Activated naive CD4-positive, alpha-beta T cell treated with anti-CD3 and anti-CD28 coated beads for 36 hours (primary cell): ENCODE data around the gene GATA3. TPM values are rescaled to one million over a fixed set of nuclear protein-coding genes. Genes with fewer than 3 reads are reported as not detected.

ENCODE experiments used
- CTCF ChIA-PET: fragments of 350-600 bp; sonication (Branson Sonifier 250); formaldehyde crosslinking; loops from one replicate; lab custom pipeline; 2021; ENCODE audit warnings: antibody characterized with exemption; lab: Charles Lee
- DNase-seq: peaks from one replicate; pipeline ENCODE4 v3.0.0-alpha.2; 2020
- H3K27ac Mint-ChIP-seq: one replicate; pipeline ENCODE4 v1.8.0; 2021; ENCODE audit warnings: mild to moderate bottlenecking, mixed read lengths
- H3K27me3 Mint-ChIP-seq: one replicate; pipeline ENCODE4 v1.8.0; 2021; ENCODE audit warnings: low read depth, mixed read lengths
- H3K36me3 Mint-ChIP-seq: one replicate; pipeline ENCODE4 v1.8.0; 2021; ENCODE audit warnings: low read depth, mixed read lengths
- H3K4me1 Mint-ChIP-seq: one replicate; pipeline ENCODE4 v1.8.0; 2021; ENCODE audit warnings: low read depth, mixed read lengths
- H3K4me3 Mint-ChIP-seq: one replicate; pipeline ENCODE4 v1.8.0; 2021; ENCODE audit warnings: mild to moderate bottlenecking, moderate library complexity, mixed read lengths
- H3K9me3 Mint-ChIP-seq: one replicate; pipeline ENCODE4 v1.8.0; 2021; ENCODE audit warnings: mixed read lengths
- intact Hi-C: fragments of 100-400 bp; cut with micrococcal nuclease; formaldehyde crosslinking; loops from one replicate; pipeline ENCODE4 v1.15.1; 2023
- total RNA-seq, 2 experiments: library from RNA; stranded (reverse); gene quantifications; one replicate each; pipeline ENCODE4 v1.2.3, GENCODE V29; 2021

The GATA3 gene
- total RNA-seq, 2 experiments from 2014 or later: 3.7 to 4.0 TPM

- CTCF ChIA-PET: interaction anchor here (0.6 to 0.7 kb wide), 2 partner anchors 292 to 952 kb away, joined by 3 to 4 read pairs; no protein-coding TSS in a partner anchor
- Mint-ChIP-seq H3K4me3 (peak overlapping the region; percentile 21), H3K36me3 (no peaks in the 10 kb centered on the region), H3K27ac (peak overlapping the region; percentile 59), H3K4me1 (peaks cover 52% of the 10 kb centered on the region), H3K9me3 (no peaks in the 10 kb centered on the region), H3K27me3 (peaks cover 64% of the 10 kb centered on the region)
- intact Hi-C loops: no loop called here
- DNase-seq: no peak
Measured at GRCh38 chr10:8049045-8049864, 5.2 kb upstream of the GATA3 start.

- peaks cover 56% of the 10 kb centered on the region for H3K27me3 Mint-ChIP-seq
Measured at GRCh38 chr10:8049865-8050555, 4.5 kb upstream of the GATA3 start.

GRCh38 chr10:8050556-8051108 lies 3.9 kb upstream of the GATA3 start:
- CTCF ChIA-PET: interaction anchor here (0.6 kb wide), 1 partner anchor 64 kb away, joined by 4 read pairs; no protein-coding TSS in a partner anchor
- DNase-seq: no peak
- H3K27me3 Mint-ChIP-seq: peaks cover 50% of the 10 kb centered on the region
- H3K27ac Mint-ChIP-seq: no peak overlapping the region
- intact Hi-C loops: loop anchor here (2.0 to 10.0 kb wide), 5 partner anchors 14 to 1047 kb away; no protein-coding TSS in a partner anchor
- H3K9me3 Mint-ChIP-seq: no peaks in the 10 kb centered on the region
- peaks cover 40% of the 10 kb centered on the region for H3K4me1 Mint-ChIP-seq
- peak overlapping the region; percentile 46 for H3K4me3 Mint-ChIP-seq
- H3K36me3 Mint-ChIP-seq: no peaks in the 10 kb centered on the region

More at GRCh38 chr10:8049865-8050555, 4.5 kb upstream of the GATA3 start:
- intact Hi-C loops: loop anchor here (2.0 to 10.0 kb wide), 5 partner anchors 13 to 1047 kb away; no protein-coding TSS in a partner anchor
- no peaks in the 10 kb centered on the region for H3K36me3 Mint-ChIP-seq
- peak overlapping the region; percentile 46 for H3K4me3 Mint-ChIP-seq
- CTCF ChIA-PET: interaction anchor here (0.6 to 0.7 kb wide), 2 partner anchors 64 to 951 kb away, joined by 3 to 4 read pairs; no protein-coding TSS in a partner anchor
- no peaks in the 10 kb centered on the region for H3K9me3 Mint-ChIP-seq
- H3K4me1 Mint-ChIP-seq: peaks cover 46% of the 10 kb centered on the region
- no peak overlapping the region for H3K27ac Mint-ChIP-seq
- no peak for DNase-seq

- peaks cover 35% of the 10 kb centered on the region for H3K4me1 Mint-ChIP-seq
- H3K27me3 Mint-ChIP-seq: peaks cover 44% of the 10 kb centered on the region
- CTCF ChIA-PET: no interaction called here
- H3K36me3 Mint-ChIP-seq: no peaks in the 10 kb centered on the region
- intact Hi-C loops: loop anchor here (2.0 to 10.0 kb wide), 5 partner anchors 14 to 1046 kb away; no protein-coding TSS in a partner anchor
- H3K27ac Mint-ChIP-seq: no peak overlapping the region
- no peaks in the 10 kb centered on the region for H3K9me3 Mint-ChIP-seq
- H3K4me3 Mint-ChIP-seq: no peak overlapping the region
- DNase-seq: no peak
Measured at GRCh38 chr10:8051109-8051821, 3.2 kb upstream of the GATA3 start.

- H3K9me3 Mint-ChIP-seq: no peaks in the 10 kb centered on the region
- CTCF ChIA-PET: interaction anchor here (0.9 to 1.0 kb wide), 2 partner anchors 10 to 13 kb away, joined by 3 to 5 read pairs; no protein-coding TSS in a partner anchor
- peak overlapping the region; percentile 64 for H3K4me3 Mint-ChIP-seq
- peaks cover 38% of the 10 kb centered on the region for H3K27me3 Mint-ChIP-seq
- H3K4me1 Mint-ChIP-seq: peaks cover 40% of the 10 kb centered on the region
- no peak for DNase-seq
- no peaks in the 10 kb centered on the region for H3K36me3 Mint-ChIP-seq
- H3K27ac Mint-ChIP-seq: no peak overlapping the region
- intact Hi-C loops: loop anchor here (2.0 to 10.0 kb wide), 8 partner anchors 15 to 1045 kb away; no protein-coding TSS in a partner anchor
Measured at GRCh38 chr10:8051851-8052257, 2.6 kb upstream of the GATA3 start.

- peak overlapping the region; percentile 64 for H3K4me3 Mint-ChIP-seq
- CTCF ChIA-PET: interaction anchor here (0.5 to 1.0 kb wide), 5 partner anchors 10 to 216 kb away, joined by 3 to 5 read pairs (median 3); no protein-coding TSS in a partner anchor
- H3K9me3 Mint-ChIP-seq: no peaks in the 10 kb centered on the region
- no peak for DNase-seq
- H3K4me1 Mint-ChIP-seq: peaks cover 39% of the 10 kb centered on the region
- no peaks in the 10 kb centered on the region for H3K36me3 Mint-ChIP-seq
- peaks cover 32% of the 10 kb centered on the region for H3K27me3 Mint-ChIP-seq
- intact Hi-C loops: loop anchor here (2.0 to 10.0 kb wide), 7 partner anchors 180 to 1045 kb away; no protein-coding TSS in a partner anchor
- peak overlapping the region; percentile 46 for H3K27ac Mint-ChIP-seq
Measured at GRCh38 chr10:8052341-8052955, 2.0 kb upstream of the GATA3 start.

- Mint-ChIP-seq H3K27ac (no peak overlapping the region), H3K4me3 (peak overlapping the region; percentile 76), H3K27me3 (peaks cover 26% of the 10 kb centered on the region), H3K4me1 (peaks cover 40% of the 10 kb centered on the region), H3K36me3 (no peaks in the 10 kb centered on the region), H3K9me3 (no peaks in the 10 kb centered on the region)
- intact Hi-C loops: loop anchor here (1.0 to 10.0 kb wide), 10 partner anchors 180 to 1156 kb away; no protein-coding TSS in a partner anchor
- DNase-seq: no peak
- CTCF ChIA-PET: interaction anchor here (0.6 to 1.0 kb wide), 4 partner anchors 11 to 182 kb away, joined by 3 to 5 read pairs (median 3); no protein-coding TSS in a partner anchor
Measured at GRCh38 chr10:8052956-8053445, 1.5 kb upstream of the GATA3 start.

- no peaks in the 10 kb centered on the region for H3K36me3 Mint-ChIP-seq
Measured at GRCh38 chr10:8053446-8054243, 843 bp upstream of the GATA3 start.

GRCh38 chr10:8054244-8054493 lies 319 bp upstream of the GATA3 start:
- DNase-seq: no peak
- Mint-ChIP-seq H3K27ac (peak overlapping the region; percentile 77), H3K9me3 (no peaks in the 10 kb centered on the region), H3K4me1 (peaks cover 43% of the 10 kb centered on the region), H3K27me3 (peaks cover 18% of the 10 kb centered on the region), H3K36me3 (no peaks in the 10 kb centered on the region), H3K4me3 (peak overlapping the region; percentile 76)
- CTCF ChIA-PET: interaction anchor here (0.7 kb wide), 1 partner anchor 254 kb away, joined by 3 read pairs; no protein-coding TSS in a partner anchor
- intact Hi-C loops: loop anchor here (1.0 to 10.0 kb wide), 7 partner anchors 235 to 1241 kb away; partner anchors contain the start of genes ATP5F1C and TAF3

More at GRCh38 chr10:8053446-8054243, 843 bp upstream of the GATA3 start:
- H3K4me1 Mint-ChIP-seq: peaks cover 43% of the 10 kb centered on the region
- H3K9me3 Mint-ChIP-seq: no peaks in the 10 kb centered on the region
- peak overlapping the region; percentile 77 for H3K27ac Mint-ChIP-seq
- peaks cover 20% of the 10 kb centered on the region for H3K27me3 Mint-ChIP-seq
- intact Hi-C loops: loop anchor here (1.0 to 10.0 kb wide), 13 partner anchors 181 to 1241 kb away; partner anchors contain the start of genes ATP5F1C and TAF3
- peak overlapping the region; percentile 76 for H3K4me3 Mint-ChIP-seq
- peak; percentile 94 for DNase-seq
- CTCF ChIA-PET: interaction anchor here (0.7 kb wide), 1 partner anchor 255 kb away, joined by 3 read pairs; no protein-coding TSS in a partner anchor
